Psoas muscle (tissue), 8 donors: Measurements from ENCODE around the gene OLIG2. TPM values are rescaled to one million over a fixed set of nuclear protein-coding genes. Genes with fewer than 3 reads are reported as not detected.
A peak's percentile ranks its signal among the peaks of the same experiment; 100 is the strongest.

ENCODE experiments used
- ATAC-seq, 4 donors: fragments of 200-7000 bp; cut with Tn5 transposase; one replicate each; pipeline ENCODE4 v1.9.1; 2020; ENCODE audit warnings: moderate library complexity in 3 of 4, mild to moderate bottlenecking in 2 of 4
- DNase-seq, 2 donors: peaks; one replicate each; pipeline ENCODE4 v3.0.0-alpha.2; 2020
- H3K27ac ChIP-seq: fragments of 200-600 bp; one replicate; pipeline ENCODE4 v1.8.0; 2022
- H3K27me3 ChIP-seq, 3 donors: fragments of 200-600 bp in 1 of 3; one replicate each; pipeline versions ENCODE4 v1.6.1 to v1.8.0; 2013 to 2022; ENCODE audit warnings: low read length in 2 of 3, mild to moderate bottlenecking in 2 of 3, moderate library complexity in 1 of 3; ENCODE audit not compliant: insufficient read depth in 3 of 3
- H3K36me3 ChIP-seq, 2 donors: fragments of 200-600 bp in 1 of 2; one replicate each; pipeline versions ENCODE4 v1.6.1 to v1.8.0; 2013 to 2022; ENCODE audit warnings: low read depth in 1 of 2, mild to moderate bottlenecking in 1 of 2, moderate library complexity in 1 of 2; ENCODE audit not compliant: insufficient read depth in 1 of 2
- H3K4me1 ChIP-seq: fragments of 200-600 bp; one replicate; pipeline ENCODE4 v1.8.0; 2022
- H3K4me3 ChIP-seq: fragments of 200-600 bp; one replicate; pipeline ENCODE4 v1.8.0; 2022; ENCODE audit warnings: mild to moderate bottlenecking
- H3K9me3 ChIP-seq: fragments of 200-600 bp; one replicate; pipeline ENCODE4 v1.8.0; 2022
- WGBS, 3 donors: extraction: QIAGEN DNeasy Blood & Tissue Kit; methylation state at CpG; one replicate each; pipeline versions ENCODE4 v1.1.6 to v1.1.7; 2013; 5-methylcytosine and 5-hydroxymethylcytosine counted together
- intact Hi-C, 2 donors: fragments of 100-400 bp; cut with DNase I; formaldehyde crosslinking; loops; one replicate each; pipeline versions ENCODE4 v1.11.0 to v1.14.2; 2022
- polyA plus RNA-seq, 3 donors: library from polyadenylated mRNA; stranded (reverse); fragments of 200-250 nt; gene quantifications; one replicate each; pipeline ENCODE4 v1.2.3, GENCODE V29; 2013
- total RNA-seq, 4 donors: library from RNA; stranded (reverse); fragmentation: NEBNext Ultra II Directional in 2 of 4; extraction: Animal tissue kit (Norgen Biotek cat#: 25700) in 2 of 4; gene quantifications; one replicate each; pipeline versions ENCODE4 v1.2.1 to v1.2.4, GENCODE V29; 2021 to 2023
- TF ChIP-seq, protein P1 (sequence below): fragments of 200-600 bp; IDR thresholded peaks from one replicate; pipeline ENCODE4 v1.8.0; 2022; ENCODE audit warnings: antibody characterized with exemption
- donor health status: healthy with polysubstance abuse.
- donor health status: DM: no; HTN: no; CAD: no; lungs with moderate emphysema.
- donor health status: Bipolar disorder and iron deficiency.
- donor health status: healthy.
- donor health status: DM: yes; HTN: yes; CAD: no.
- donor health status: DM: no; HTN: no; CAD: no.
- donor health status: DM: no; HTN: no; CAD: no.
- donor health status: DM: yes; HTN: yes; CAD: no.

Gene OLIG2
- total and polyA plus RNA-seq, 7 donors: 0.03 to 0.22 (median 0.15) TPM; not detected in 3

GRCh38 chr21:33069994-33070743 is 44.4 kb downstream of the OLIG2 start, which contains the start of gene OLIG1:
TSS of gene OLIG1 (plus strand) at chr21:33070141. CDS start at chr21:33070247, 106 bp downstream.
- Histone ChIP-seq H3K36me3 (no peaks in the 10 kb centered on the region), H3K4me1 (peaks cover 14% of the 10 kb centered on the region), H3K9me3 (no peaks in the 10 kb centered on the region), H3K27ac (no peak within 1 kb of the TSS), H3K4me3 (peak within 1 kb of the TSS; percentile 68), H3K27me3 (peaks cover 0 to 79% (median 12%) of the 10 kb centered on the region in 3 donors)
- intact Hi-C loops: loop anchor here in 1 of 2 donors (5.0 kb wide), 1 partner anchor 53 kb away; no protein-coding TSS in a partner anchor
- peak; percentile 33 to 67 for DNase-seq
- WGBS, 3 donors: 0 to 2% (median 1%) methylated on average over 51 to 82 of the region's 82 CpGs
- peak; percentile 89 to 97 (median 92) for ATAC-seq
- TF ChIP-seq, protein P1, sequence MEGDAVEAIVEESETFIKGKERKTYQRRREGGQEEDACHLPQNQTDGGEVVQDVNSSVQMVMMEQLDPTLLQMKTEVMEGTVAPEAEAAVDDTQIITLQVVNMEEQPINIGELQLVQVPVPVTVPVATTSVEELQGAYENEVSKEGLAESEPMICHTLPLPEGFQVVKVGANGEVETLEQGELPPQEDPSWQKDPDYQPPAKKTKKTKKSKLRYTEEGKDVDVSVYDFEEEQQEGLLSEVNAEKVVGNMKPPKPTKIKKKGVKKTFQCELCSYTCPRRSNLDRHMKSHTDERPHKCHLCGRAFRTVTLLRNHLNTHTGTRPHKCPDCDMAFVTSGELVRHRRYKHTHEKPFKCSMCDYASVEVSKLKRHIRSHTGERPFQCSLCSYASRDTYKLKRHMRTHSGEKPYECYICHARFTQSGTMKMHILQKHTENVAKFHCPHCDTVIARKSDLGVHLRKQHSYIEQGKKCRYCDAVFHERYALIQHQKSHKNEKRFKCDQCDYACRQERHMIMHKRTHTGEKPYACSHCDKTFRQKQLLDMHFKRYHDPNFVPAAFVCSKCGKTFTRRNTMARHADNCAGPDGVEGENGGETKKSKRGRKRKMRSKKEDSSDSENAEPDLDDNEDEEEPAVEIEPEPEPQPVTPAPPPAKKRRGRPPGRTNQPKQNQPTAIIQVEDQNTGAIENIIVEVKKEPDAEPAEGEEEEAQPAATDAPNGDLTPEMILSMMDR: no peak

DNA sequence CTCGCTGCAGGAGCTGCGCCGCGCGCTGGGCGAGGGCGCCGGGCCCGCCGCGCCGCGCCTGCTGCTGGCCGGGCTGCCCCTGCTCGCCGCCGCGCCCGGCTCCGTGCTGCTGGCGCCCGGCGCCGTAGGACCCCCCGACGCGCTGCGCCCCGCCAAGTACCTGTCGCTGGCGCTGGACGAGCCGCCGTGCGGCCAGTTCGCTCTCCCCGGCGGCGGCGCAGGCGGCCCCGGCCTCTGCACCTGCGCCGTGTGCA is 44.9 kb downstream of the OLIG2 start:
- TF ChIP-seq, protein P1: no peak
- no peak overlapping the region for H3K27ac ChIP-seq
- ATAC-seq: no peak
- H3K4me3 ChIP-seq: peak overlapping the region; percentile 68
- intact Hi-C loops: no loop called here
- H3K27me3 ChIP-seq: peaks cover 0 to 82% (median 15%) of the 10 kb centered on the region in 3 donors
- H3K36me3 ChIP-seq: no peaks in the 10 kb centered on the region
- DNase-seq: no peak
- no peaks in the 10 kb centered on the region for H3K9me3 ChIP-seq
- H3K4me1 ChIP-seq: peaks cover 14% of the 10 kb centered on the region
- WGBS, 3 donors: 0 to 1% (median 1%) methylated on average over 23 to 44 of the region's 44 CpGs

DNA sequence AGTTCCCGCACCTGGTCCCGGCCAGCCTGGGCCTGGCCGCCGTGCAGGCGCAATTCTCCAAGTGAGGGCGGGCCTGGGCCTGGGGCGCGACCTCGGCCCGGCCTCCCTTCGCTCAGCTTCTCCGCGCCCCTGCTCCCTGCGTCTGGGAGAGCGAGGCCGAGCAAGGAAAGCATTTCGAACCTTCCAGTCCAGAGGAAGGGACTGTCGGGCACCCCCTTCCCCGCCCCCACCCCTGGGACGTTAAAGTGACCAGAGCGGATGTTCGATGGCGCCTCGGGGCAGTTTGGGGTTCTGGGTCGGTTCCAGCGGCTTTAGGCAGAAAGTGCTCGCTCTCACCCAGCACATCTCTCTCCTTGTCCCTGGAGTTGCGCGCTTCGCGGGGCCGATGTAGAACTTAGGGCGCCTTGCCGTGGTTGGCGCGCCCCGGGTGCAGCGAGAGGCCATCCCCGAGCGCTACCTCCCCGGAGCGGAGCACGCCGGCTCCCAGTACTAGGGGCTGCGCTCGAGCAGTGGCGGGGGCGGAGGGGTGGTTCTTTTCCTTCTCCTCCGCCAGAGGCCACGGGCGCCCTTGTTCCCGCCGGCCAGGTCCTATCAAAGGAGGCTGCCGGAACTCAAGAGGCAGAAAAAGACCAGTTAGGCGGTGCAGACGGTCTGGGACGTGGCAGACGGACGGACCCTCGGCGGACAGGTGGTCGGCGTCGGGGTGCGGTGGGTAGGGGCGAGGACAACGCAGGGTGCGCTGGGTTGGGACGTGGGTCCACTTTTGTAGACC is 45.4 kb downstream of the OLIG2 start:
- intact Hi-C loops: no loop called here
- ATAC-seq: no peak

GRCh38 chr21:33071770-33072306 is 46.1 kb downstream of the OLIG2 start:
- 12 to 32% (median 25%) methylated on average over 38 of the region's 38 CpGs for WGBS, 3 donors

More for the DNA sequence above, 45.4 kb downstream of the OLIG2 start:
- Histone ChIP-seq H3K4me1 (peaks cover 14% of the 10 kb centered on the region), H3K9me3 (no peaks in the 10 kb centered on the region), H3K27me3 (peaks cover 0 to 86% (median 17%) of the 10 kb centered on the region in 3 donors), H3K36me3 (no peaks in the 10 kb centered on the region), H3K4me3 (peak overlapping the region; percentile 68), H3K27ac (no peak overlapping the region)
- WGBS, 3 donors: 2 to 3% (median 2%) methylated on average over 64 to 69 of the region's 69 CpGs
- DNase-seq: no peak
- TF ChIP-seq, protein P1: no peak

More at GRCh38 chr21:33071770-33072306, 46.1 kb downstream of the OLIG2 start:
- DNase-seq: no peak
- Histone ChIP-seq H3K27ac (no peak overlapping the region), H3K4me1 (peaks cover 14% of the 10 kb centered on the region), H3K36me3 (no peaks in the 10 kb centered on the region), H3K9me3 (no peaks in the 10 kb centered on the region), H3K4me3 (peak overlapping the region; percentile 68), H3K27me3 (peaks cover 0 to 83% (median 17%) of the 10 kb centered on the region in 3 donors)
- intact Hi-C loops: no loop called here
- ATAC-seq: no peak
- TF ChIP-seq, protein P1: no peak
